ENCODE results near the gene ZNF76. TPM values are rescaled to one million over a fixed set of nuclear protein-coding genes. Genes with fewer than 3 reads are reported as not detected.

Gene ZNF76
- total and polyA plus RNA-seq, 10 of the 15 experiments (the other 5 are each of a cell fraction or from before 2014, with no cell fraction given): 2.8 to 41.0 (median 24.8) TPM

DNA sequence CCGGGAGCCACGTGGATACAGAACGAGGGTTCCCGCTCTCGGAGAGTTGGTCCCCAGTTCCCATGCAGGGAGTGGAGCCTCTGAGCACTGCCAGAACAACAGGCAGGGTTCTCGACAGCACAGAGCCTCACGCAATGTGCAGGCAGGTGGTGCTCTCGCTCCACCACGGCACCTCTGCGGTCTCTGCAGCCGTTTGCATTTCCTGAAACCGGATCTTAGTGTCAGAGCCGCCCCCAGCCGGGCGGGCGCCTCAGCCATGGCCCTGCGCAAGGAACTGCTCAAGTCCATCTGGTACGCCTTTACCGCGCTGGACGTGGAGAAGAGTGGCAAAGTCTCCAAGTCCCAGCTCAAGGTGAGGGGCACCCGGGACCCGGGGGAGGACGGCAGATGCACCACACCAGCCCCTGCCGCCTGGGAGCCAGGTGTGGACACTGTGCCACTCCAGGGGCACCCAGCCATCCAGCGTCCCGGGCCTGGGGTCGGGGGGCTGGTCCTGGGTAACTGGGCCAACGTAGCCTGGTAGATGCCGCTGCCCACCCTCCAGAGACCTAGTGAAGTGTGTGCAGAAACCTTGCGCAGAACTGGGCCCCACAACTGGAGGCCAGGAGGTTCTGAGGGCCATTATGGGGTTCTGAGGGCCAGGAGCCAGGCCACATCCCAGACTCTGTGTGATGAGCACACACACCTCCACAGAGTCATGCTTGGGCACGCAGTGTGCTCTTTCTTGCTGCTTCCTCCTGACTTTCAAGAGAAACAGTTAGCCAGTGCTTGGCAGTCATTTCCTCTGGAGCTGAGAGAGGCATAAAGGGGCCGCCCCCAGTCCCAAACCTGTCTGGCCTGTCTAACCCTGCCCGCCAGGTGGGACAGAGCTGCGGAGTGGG, 38.3 kb downstream of the ZNF76 start, which contains the start of gene DEF6 (continued):
- peak; percentile 69; the same call in 1 of the 2 replicates for TF ChIP-seq CHD2 (IDR thresholded peaks at IDR 0.05; ENCODE audit: borderline replicate concordance, low read depth, low read length)
- TF ChIP-seq NFYB (IDR thresholded peaks at IDR 0.05; ENCODE audit: insufficient read depth, low read depth, low read length): no peak
- TF ChIP-seq MYB (IDR thresholded peaks at IDR 0.05; ENCODE audit: borderline replicate concordance, low read depth, low read length): peak; percentile 64; the same call in 1 of the 2 replicates
- peak; percentile 48; the same call in 1 of the 2 replicates for TF ChIP-seq NR2F1 (conservative IDR thresholded peaks at IDR 0.05)
- TF ChIP-seq RELA (IDR thresholded peaks at IDR 0.05; ENCODE audit: borderline replicate concordance, partially characterized antibody): peak; percentile 57
- peak; percentile 59 for TF ChIP-seq EED (IDR thresholded peaks at IDR 0.05; ENCODE audit: low read depth)
- TF ChIP-seq, protein P1, sequence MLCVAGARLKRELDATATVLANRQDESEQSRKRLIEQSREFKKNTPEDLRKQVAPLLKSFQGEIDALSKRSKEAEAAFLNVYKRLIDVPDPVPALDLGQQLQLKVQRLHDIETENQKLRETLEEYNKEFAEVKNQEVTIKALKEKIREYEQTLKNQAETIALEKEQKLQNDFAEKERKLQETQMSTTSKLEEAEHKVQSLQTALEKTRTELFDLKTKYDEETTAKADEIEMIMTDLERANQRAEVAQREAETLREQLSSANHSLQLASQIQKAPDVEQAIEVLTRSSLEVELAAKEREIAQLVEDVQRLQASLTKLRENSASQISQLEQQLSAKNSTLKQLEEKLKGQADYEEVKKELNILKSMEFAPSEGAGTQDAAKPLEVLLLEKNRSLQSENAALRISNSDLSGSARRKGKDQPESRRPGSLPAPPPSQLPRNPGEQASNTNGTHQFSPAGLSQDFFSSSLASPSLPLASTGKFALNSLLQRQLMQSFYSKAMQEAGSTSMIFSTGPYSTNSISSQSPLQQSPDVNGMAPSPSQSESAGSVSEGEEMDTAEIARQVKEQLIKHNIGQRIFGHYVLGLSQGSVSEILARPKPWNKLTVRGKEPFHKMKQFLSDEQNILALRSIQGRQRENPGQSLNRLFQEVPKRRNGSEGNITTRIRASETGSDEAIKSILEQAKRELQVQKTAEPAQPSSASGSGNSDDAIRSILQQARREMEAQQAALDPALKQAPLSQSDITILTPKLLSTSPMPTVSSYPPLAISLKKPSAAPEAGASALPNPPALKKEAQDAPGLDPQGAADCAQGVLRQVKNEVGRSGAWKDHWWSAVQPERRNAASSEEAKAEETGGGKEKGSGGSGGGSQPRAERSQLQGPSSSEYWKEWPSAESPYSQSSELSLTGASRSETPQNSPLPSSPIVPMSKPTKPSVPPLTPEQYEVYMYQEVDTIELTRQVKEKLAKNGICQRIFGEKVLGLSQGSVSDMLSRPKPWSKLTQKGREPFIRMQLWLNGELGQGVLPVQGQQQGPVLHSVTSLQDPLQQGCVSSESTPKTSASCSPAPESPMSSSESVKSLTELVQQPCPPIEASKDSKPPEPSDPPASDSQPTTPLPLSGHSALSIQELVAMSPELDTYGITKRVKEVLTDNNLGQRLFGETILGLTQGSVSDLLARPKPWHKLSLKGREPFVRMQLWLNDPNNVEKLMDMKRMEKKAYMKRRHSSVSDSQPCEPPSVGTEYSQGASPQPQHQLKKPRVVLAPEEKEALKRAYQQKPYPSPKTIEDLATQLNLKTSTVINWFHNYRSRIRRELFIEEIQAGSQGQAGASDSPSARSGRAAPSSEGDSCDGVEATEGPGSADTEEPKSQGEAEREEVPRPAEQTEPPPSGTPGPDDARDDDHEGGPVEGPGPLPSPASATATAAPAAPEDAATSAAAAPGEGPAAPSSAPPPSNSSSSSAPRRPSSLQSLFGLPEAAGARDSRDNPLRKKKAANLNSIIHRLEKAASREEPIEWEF (IDR thresholded peaks at IDR 0.05; ENCODE audit: insufficient replicate concordance, low read depth, low read length): peak; percentile 21
- peak; percentile 95 for TF ChIP-seq SMC3 (IDR thresholded peaks at IDR 0.05; ENCODE audit: borderline replicate concordance, low read length)
- TF ChIP-seq SREBF1 (IDR thresholded peaks at IDR 0.05; ENCODE audit: low read length): no peak
- peak in 1 of 2 experiments; percentile 68; a peak in 1 of 4 replicates for TF ChIP-seq ETV6 (conservative IDR thresholded peaks at IDR 0.05 in 1 of 2, IDR thresholded peaks at IDR 0.05 in 1 of 2; ENCODE audit: borderline replicate concordance in 1 of 2, low read depth in 1 of 2)
- peak; percentile 80 for TF ChIP-seq MXI1 (IDR thresholded peaks at IDR 0.05; ENCODE audit: low read depth, low read length)
- TF ChIP-seq MEF2A (IDR thresholded peaks at IDR 0.05; ENCODE audit: insufficient read depth, low read depth, low read length): 0 out of 2 replicates have a peak, but pooled peaks have one; percentile 47
- TF ChIP-seq CREM (IDR thresholded peaks at IDR 0.05; ENCODE audit: low read depth): peak; percentile 35; the same call in 1 of the 2 replicates
- TF ChIP-seq TAF1 (IDR thresholded peaks at IDR 0.05; ENCODE audit: borderline replicate concordance, low read depth, low read length): peak; percentile 68; the same call in 1 of the 2 replicates
- TF ChIP-seq SP1 (IDR thresholded peaks at IDR 0.05; ENCODE audit: low read depth, low read length): peak; percentile 48
- 0 out of 2 replicates have a peak, but pooled peaks have one; percentile 40 for TF ChIP-seq RCOR1 (conservative IDR thresholded peaks at IDR 0.05; ENCODE audit: low read depth, low read length)
- TF ChIP-seq NBN (IDR thresholded peaks at IDR 0.05): peak; percentile 79
- TF ChIP-seq MTA3 (IDR thresholded peaks at IDR 0.05; ENCODE audit: borderline replicate concordance, low read length): no peak; the same call in 1 of the 2 replicates
- TF ChIP-seq, protein P2, sequence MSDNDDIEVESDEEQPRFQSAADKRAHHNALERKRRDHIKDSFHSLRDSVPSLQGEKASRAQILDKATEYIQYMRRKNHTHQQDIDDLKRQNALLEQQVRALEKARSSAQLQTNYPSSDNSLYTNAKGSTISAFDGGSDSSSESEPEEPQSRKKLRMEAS (IDR thresholded peaks at IDR 0.05; ENCODE audit: low read depth, low read length): peak; percentile 75; the same call in 1 of the 2 replicates
- peak; percentile 79 for TF ChIP-seq TCF3 (IDR thresholded peaks at IDR 0.05; ENCODE audit: borderline replicate concordance, insufficient read depth, low read depth, low read length)
- peak; percentile 73 for TF ChIP-seq IKZF1 (conservative IDR thresholded peaks at IDR 0.05)
- TF ChIP-seq STAT3 (IDR thresholded peaks at IDR 0.05; ENCODE audit: low read depth, low read length): no peak
- TF ChIP-seq NRF1 (conservative IDR thresholded peaks at IDR 0.05; ENCODE audit: low read depth, low read length): peak; percentile 27; the same call in 1 of the 2 replicates
- TF ChIP-seq FOXK2 (IDR thresholded peaks at IDR 0.05): peak; percentile 54

Measured in GM12878 (cell line).